ENCODE results near the gene SATB2.

Gene SATB2

GRCh38 chr2:199457147-199458008 lies at the start of gene SATB2:
Gene SATB2, minus strand, starts transcription at chr2:199457939. Its CDS starts 1,902 bp downstream, at chr2:199456037.
- DNase-seq (ENCODE audit: low spot score) = peak; percentile 60

- no peak for DNase-seq (ENCODE audit: low spot score)
Measured at GRCh38 chr2:199505755-199506403, 48.1 kb upstream of the SATB2 start.

- no peak for DNase-seq (ENCODE audit: low spot score)
Measured at GRCh38 chr2:199503148-199503547, 45.4 kb upstream of the SATB2 start.

GRCh38 chr2:199499005-199499404 lies 41.3 kb upstream of the SATB2 start:
- no peak for DNase-seq (ENCODE audit: low spot score)

- no peak for DNase-seq (ENCODE audit: low spot score)
Measured at GRCh38 chr2:199495147-199495546, 37.4 kb upstream of the SATB2 start.

GRCh38 chr2:199490049-199490448 lies 32.3 kb upstream of the SATB2 start:
- DNase-seq (ENCODE audit: low spot score) = no peak

GRCh38 chr2:199488772-199489400 lies 31.1 kb upstream of the SATB2 start:
- DNase-seq (ENCODE audit: low spot score) = peak; percentile 68

GRCh38 chr2:199485732-199486335 lies 28.1 kb upstream of the SATB2 start:
- peak; percentile 66 for DNase-seq (ENCODE audit: low spot score)

GRCh38 chr2:199484927-199485326 lies 27.2 kb upstream of the SATB2 start:
- no peak for DNase-seq (ENCODE audit: low spot score)

- no peak for DNase-seq (ENCODE audit: low spot score)
Measured at GRCh38 chr2:199480966-199481365, 23.2 kb upstream of the SATB2 start.

GRCh38 chr2:199477277-199477834 lies 19.6 kb upstream of the SATB2 start:
- DNase-seq (ENCODE audit: low spot score) = no peak

- DNase-seq (ENCODE audit: low spot score) = peak; percentile 89
Measured at GRCh38 chr2:199471443-199472057, 13.8 kb upstream of the SATB2 start.

- no peak for DNase-seq (ENCODE audit: low spot score)
Measured at GRCh38 chr2:199470672-199471442, 13.1 kb upstream of the SATB2 start.

- no peak for DNase-seq (ENCODE audit: low spot score)
Measured at GRCh38 chr2:199470361-199470671, 12.6 kb upstream of the SATB2 start.

GRCh38 chr2:199469514-199470360 lies 12.0 kb upstream of the SATB2 start:
- no peak for DNase-seq (ENCODE audit: low spot score)

- no peak for DNase-seq (ENCODE audit: low spot score)
Measured at GRCh38 chr2:199468561-199469513, 11.1 kb upstream of the SATB2 start.

- no peak for DNase-seq (ENCODE audit: low spot score)
Measured at GRCh38 chr2:199467066-199467822, 9.5 kb upstream of the SATB2 start.

GRCh38 chr2:199466692-199467065 lies 8.9 kb upstream of the SATB2 start:
- no peak for DNase-seq (ENCODE audit: low spot score)

Measured in D341Med (cell line).